Large intestine (tissue), 1 donor: ENCODE results near the gene PRUNE1. TPM values are rescaled to one million over a fixed set of nuclear protein-coding genes. Genes with fewer than 3 reads are reported as not detected.

Source experiments
- polyA plus RNA-seq: library from polyadenylated mRNA; unstranded; fragments of 120-200 nt; gene quantifications from one replicate; pipeline ENCODE4 v1.2.1, GENCODE V29; 2013

Gene PRUNE1
- polyA plus RNA-seq, 1 donor: 25.8 TPM

Other genes with a start within 250 kb of the PRUNE1 start
- 61.7 TPM for gene CTSS, start 242.7 kb upstream of the PRUNE1 start, polyA plus RNA-seq
- 18.3 TPM for gene CTSK, start 200.2 kb upstream of the PRUNE1 start, polyA plus RNA-seq
- gene ARNT, start 131.8 kb upstream of the PRUNE1 start, polyA plus RNA-seq: 35.2 TPM
- not detected for gene CTXND2, start 121.3 kb upstream of the PRUNE1 start, polyA plus RNA-seq
- gene SETDB1, start 82.1 kb upstream of the PRUNE1 start, polyA plus RNA-seq: 56.7 TPM
- 310 TPM for gene CERS2, start 33.6 kb upstream of the PRUNE1 start, polyA plus RNA-seq
- gene ANXA9, start 26.2 kb upstream of the PRUNE1 start, polyA plus RNA-seq: 3.2 TPM
- 24.5 TPM for gene MINDY1, start 1.5 kb upstream of the PRUNE1 start, polyA plus RNA-seq
- 1.3 TPM for gene BNIPL, start 28.1 kb downstream of the PRUNE1 start, polyA plus RNA-seq
- 7.0 TPM for gene C1orf56, start 39.3 kb downstream of the PRUNE1 start, polyA plus RNA-seq
- 58.2 TPM for gene CDC42SE1, start 51.2 kb downstream of the PRUNE1 start, polyA plus RNA-seq
- 17.4 TPM for gene MLLT11, start 51.9 kb downstream of the PRUNE1 start, polyA plus RNA-seq
- 11.6 TPM for gene GABPB2, start 62.3 kb downstream of the PRUNE1 start, polyA plus RNA-seq
- 23.4 TPM for gene SEMA6C, start 138.2 kb downstream of the PRUNE1 start, polyA plus RNA-seq
- 5.0 TPM for gene TNFAIP8L2, start 148.2 kb downstream of the PRUNE1 start, polyA plus RNA-seq
- gene LYSMD1, start 157.5 kb downstream of the PRUNE1 start, polyA plus RNA-seq: 10.7 TPM
- 38.7 TPM for gene SCNM1, start 157.7 kb downstream of the PRUNE1 start, polyA plus RNA-seq
- 0.64 TPM for gene TMOD4, start 167.5 kb downstream of the PRUNE1 start, polyA plus RNA-seq
- 43.7 TPM for gene VPS72, start 181.7 kb downstream of the PRUNE1 start, polyA plus RNA-seq
- gene PIP5K1A, start 190.1 kb downstream of the PRUNE1 start, polyA plus RNA-seq: 32.9 TPM
- 118 TPM for gene PSMD4, start 246.3 kb downstream of the PRUNE1 start, polyA plus RNA-seq